Kidney (tissue), 14 donors: ENCODE measurements around the gene DLX1. TPM values are rescaled to one million over a fixed set of nuclear protein-coding genes. Genes with fewer than 3 reads are reported as not detected.

ENCODE experiments used
- DNase-seq, 5 donors: peaks; one replicate each; pipeline ENCODE4 v3.0.0-alpha.2; 2013 to 2020
- FAIRE-seq: peaks from 2 replicates; lab custom pipeline; 2012; peaks lifted over from hg19 to GRCh38; lab: Jason Lieb, UNC
- H3K27ac ChIP-seq, 2 donors: one replicate each; pipeline ENCODE4 v1.7.0; 2013; ENCODE audit warnings: low read depth in 2 of 2, low read length in 2 of 2, inconsistent platforms in 1 of 2
- H3K27me3 ChIP-seq: one replicate; pipeline ENCODE4 v1.7.1; 2013; ENCODE audit warnings: low read length, inconsistent platforms; ENCODE audit not compliant: control insufficient read depth, insufficient read depth
- H3K36me3 ChIP-seq, 3 donors: one replicate each; pipeline versions ENCODE4 v1.7.0 to v1.7.1; 2013; ENCODE audit warnings: low read length in 3 of 3, control low read depth in 1 of 3, inconsistent platforms in 1 of 3; ENCODE audit not compliant: insufficient read depth in 3 of 3, control insufficient read depth in 2 of 3
- H3K4me1 ChIP-seq, 3 donors: one replicate each; pipeline versions ENCODE4 v1.7.0 to v1.7.1; 2013; ENCODE audit warnings: low read length in 3 of 3, inconsistent platforms in 1 of 3, low read depth in 1 of 3; ENCODE audit not compliant: control insufficient read depth in 2 of 3, insufficient read depth in 2 of 3
- H3K4me3 ChIP-seq, 3 donors: one replicate each; pipeline versions ENCODE4 v1.7.0 to v1.8.1; 2013; ENCODE audit warnings: low read length in 3 of 3, control low read depth in 1 of 3, inconsistent platforms in 1 of 3
- H3K9ac ChIP-seq, 3 donors: one replicate each; pipeline versions ENCODE4 v1.7.0 to v1.7.1; 2013; ENCODE audit warnings: low read length in 3 of 3, control low read depth in 1 of 3, inconsistent platforms in 1 of 3
- H3K9me3 ChIP-seq, 3 donors: one replicate each; pipeline versions ENCODE4 v1.7.0 to v1.7.1; 2013; ENCODE audit warnings: low read length in 3 of 3, control low read depth in 1 of 3, inconsistent platforms in 1 of 3; ENCODE audit not compliant: control insufficient read depth in 2 of 3, insufficient read depth in 1 of 3
- CTCF ChIP-seq: IDR thresholded peaks from 3 replicates; pipeline ENCODE4 v1.5.1; 2012; ENCODE audit warnings: mild to moderate bottlenecking, moderate library complexity, borderline replicate concordance; ENCODE audit not compliant: insufficient read depth; ENCODE audit errors: extremely low read depth
- intact Hi-C: fragments of 100-400 bp; cut with DNase I; formaldehyde crosslinking; loops from one replicate; pipeline ENCODE4 v1.11.1; 2022
- polyA plus RNA-seq: library from polyadenylated mRNA; stranded (reverse); fragments of 350-450 nt; fragmentation: Illumina TruSeq; extraction: RNeasy Lipid Tissue Mini Kit (QIAGEN cat#74804); gene quantifications from one replicate; pipeline ENCODE4 v1.2.3, GENCODE V29; 2014; ENCODE audit warnings: low read depth, low replicate concordance; ENCODE audit not compliant: insufficient read depth
- total RNA-seq: library from RNA; stranded (reverse); fragmentation: NEBNext Ultra II Directional; extraction: Animal tissue kit (Norgen Biotek cat#: 25700); gene quantifications from one replicate; pipeline ENCODE4 v1.2.1, GENCODE V29; 2021
- donor health status: control.
- donor health status: control.
- donor health status: control.
- donor health status: control.
- donor health status: control.
- donor health status: DM: yes; HTN: yes; CAD: no.
- donor health status: Normal renal cell carcinoma (clear cell type).

The DLX1 gene
- total and polyA plus RNA-seq, 2 donors from 2014 or later = not detected

DNA sequence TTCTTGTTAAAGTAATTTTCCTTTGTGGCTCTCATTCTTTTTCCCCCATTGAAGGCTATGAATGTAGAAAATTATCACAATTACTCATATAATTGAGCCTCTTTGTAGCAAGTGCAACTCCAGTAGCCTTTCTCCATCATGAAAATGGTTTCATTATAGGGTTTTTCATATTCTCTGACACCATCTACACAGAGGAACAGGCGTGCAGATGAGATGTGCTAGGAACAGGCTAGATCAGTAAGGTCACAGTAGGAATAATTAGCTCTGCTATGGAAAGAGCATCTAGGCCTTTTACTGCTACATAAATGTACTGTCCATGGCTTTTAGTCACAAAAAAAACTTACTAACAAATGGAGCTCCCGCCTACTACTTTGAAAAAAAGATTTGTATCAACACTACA lies 12.6 kb upstream of the DLX1 start:
- intact Hi-C loops = no loop called here
- no peak for FAIRE-seq
- no peaks in the 10 kb centered on the region for H3K4me1 ChIP-seq

GRCh38 chr2:172073518-172073917 lies 11.8 kb upstream of the DLX1 start:
- Histone ChIP-seq H3K27me3 (peaks cover 10% of the 10 kb centered on the region), H3K27ac (no peak overlapping the region), H3K9me3 (no peaks in the 10 kb centered on the region), H3K4me3 (no peak overlapping the region), H3K4me1 (no peaks in the 10 kb centered on the region), H3K9ac (no peak overlapping the region), H3K36me3 (no peaks in the 10 kb centered on the region)
- FAIRE-seq = no peak
- TF ChIP-seq CTCF = no peak
- intact Hi-C loops = no loop called here
- DNase-seq = no peak

More for the DNA sequence above, 12.6 kb upstream of the DLX1 start:
- Histone ChIP-seq H3K9ac (no peak overlapping the region), H3K4me3 (no peak overlapping the region), H3K36me3 (no peaks in the 10 kb centered on the region), H3K27ac (no peak overlapping the region), H3K9me3 (no peaks in the 10 kb centered on the region), H3K27me3 (peaks cover 5% of the 10 kb centered on the region)
- DNase-seq = no peak
- no peak for TF ChIP-seq CTCF

DNA sequence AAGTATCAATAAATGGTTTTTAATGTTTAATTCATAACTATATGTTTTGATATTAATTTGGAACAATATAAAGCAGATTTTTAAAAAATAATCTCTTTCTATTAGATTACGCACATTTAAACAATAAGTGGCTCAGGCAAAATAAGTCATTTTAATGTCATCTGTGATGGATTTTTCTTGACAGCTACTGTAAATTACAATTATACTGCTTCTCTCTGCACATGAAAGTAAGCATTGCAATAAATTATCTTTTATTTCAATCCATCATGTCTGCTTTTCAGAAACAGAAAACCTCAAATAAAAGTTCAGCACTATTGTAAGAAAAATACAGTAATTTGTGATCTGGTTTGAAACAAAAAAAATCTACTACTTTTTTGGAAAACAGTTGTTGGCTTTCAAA lies 11.1 kb upstream of the DLX1 start:
- TF ChIP-seq CTCF = no peak
- Histone ChIP-seq H3K9me3 (no peaks in the 10 kb centered on the region), H3K9ac (no peak overlapping the region), H3K36me3 (no peaks in the 10 kb centered on the region), H3K4me1 (no peaks in the 10 kb centered on the region), H3K27me3 (peaks cover 17% of the 10 kb centered on the region), H3K4me3 (no peak overlapping the region), H3K27ac (no peak overlapping the region)
- FAIRE-seq (no peak), DNase-seq (no peak)
- intact Hi-C loops = no loop called here

- no peak overlapping the region for H3K9ac ChIP-seq
- no peak for TF ChIP-seq CTCF
- no peak overlapping the region for H3K4me3 ChIP-seq
- FAIRE-seq (no peak), DNase-seq (peak in 1 of 5 donors; percentile 24)
- intact Hi-C loops = no loop called here
- H3K27me3 ChIP-seq = peaks cover 68% of the 10 kb centered on the region
- H3K9me3 ChIP-seq = peaks cover 0 to 4% (median 0%) of the 10 kb centered on the region in 3 donors
- H3K36me3 ChIP-seq = no peaks in the 10 kb centered on the region
- H3K4me1 ChIP-seq = peaks cover 0 to 7% (median 0%) of the 10 kb centered on the region in 3 donors
- no peak overlapping the region for H3K27ac ChIP-seq
Measured at GRCh38 chr2:172079416-172079815, 5.9 kb upstream of the DLX1 start.
